ENCODE results near the gene SLC6A19.

Gene SLC6A19

GRCh38 chr5:1230551-1230950 is 29.2 kb downstream of the SLC6A19 start:
- Histone ChIP-seq H3K9me3 (ENCODE audit: insufficient read depth, low read length) (no peaks in the 10 kb centered on the region), H4K20me1 (ENCODE audit: low read depth, low read length) (no peaks in the 10 kb centered on the region), H2AFZ (ENCODE audit: low read depth, low read length, severe bottlenecking) (no peak overlapping the region), H3K9me2 (replicated peaks; ENCODE audit: insufficient read depth, low read length) (no peaks in the 10 kb centered on the region), H3K36me3 (ENCODE audit: low read length) (no peaks in the 10 kb centered on the region), H3K79me2 (ENCODE audit: insufficient read depth, low read length) (no peaks in the 10 kb centered on the region), H3K4me3 (ENCODE audit: insufficient read depth, low read length, poor library complexity, severe bottlenecking) (no peak overlapping the region), H3K9ac (ENCODE audit: low read length) (no peak overlapping the region), H3K4me2 (ENCODE audit: low read depth, low read length, poor library complexity, severe bottlenecking) (no peak overlapping the region), H3F3A (ENCODE audit: insufficient read depth) (no peaks in the 10 kb centered on the region), H3K27me3 (ENCODE audit: low read length) (no peaks in the 10 kb centered on the region), H3K27ac (ENCODE audit: low read depth, low read length) (no peak overlapping the region)
- TF ChIP-seq CTCF (IDR thresholded peaks at IDR 0.05; ENCODE audit: insufficient read depth, low read length, poor library complexity, severe bottlenecking) (no peak), EZH2phosphoT487 (conservative IDR thresholded peaks at IDR 0.05; ENCODE audit: low read length) (no peak)

- H3K4me2 ChIP-seq (ENCODE audit: low read depth, low read length, poor library complexity, severe bottlenecking) = no peak overlapping the region
- H3K27ac ChIP-seq (ENCODE audit: low read depth, low read length) = no peak overlapping the region
- no peaks in the 10 kb centered on the region for H3K79me2 ChIP-seq (ENCODE audit: insufficient read depth, low read length)
- H3K9ac ChIP-seq (ENCODE audit: low read length) = no peak overlapping the region
- H3K4me3 ChIP-seq (ENCODE audit: insufficient read depth, low read length, poor library complexity, severe bottlenecking) = no peak overlapping the region
- H3K36me3 ChIP-seq (ENCODE audit: low read length) = no peaks in the 10 kb centered on the region
- TF ChIP-seq CTCF (IDR thresholded peaks at IDR 0.05; ENCODE audit: insufficient read depth, low read length, poor library complexity, severe bottlenecking) = no peak
- TF ChIP-seq EZH2phosphoT487 (conservative IDR thresholded peaks at IDR 0.05; ENCODE audit: low read length) = no peak
- no peaks in the 10 kb centered on the region for H3K9me3 ChIP-seq (ENCODE audit: insufficient read depth, low read length)
- H2AFZ ChIP-seq (ENCODE audit: low read depth, low read length, severe bottlenecking) = no peak overlapping the region
- no peaks in the 10 kb centered on the region for H3K9me2 ChIP-seq (replicated peaks; ENCODE audit: insufficient read depth, low read length)
- no peaks in the 10 kb centered on the region for H4K20me1 ChIP-seq (ENCODE audit: low read depth, low read length)
- H3F3A ChIP-seq (ENCODE audit: insufficient read depth) = no peaks in the 10 kb centered on the region
- no peaks in the 10 kb centered on the region for H3K27me3 ChIP-seq (ENCODE audit: low read length)
Measured at GRCh38 chr5:1231354-1231905, 30.0 kb downstream of the SLC6A19 start.

- H3K27me3 ChIP-seq (ENCODE audit: low read length) = no peaks in the 10 kb centered on the region
- no peak overlapping the region for H3K4me2 ChIP-seq (ENCODE audit: low read depth, low read length, poor library complexity, severe bottlenecking)
- H3K9ac ChIP-seq (ENCODE audit: low read length) = no peak overlapping the region
- H3K79me2 ChIP-seq (ENCODE audit: insufficient read depth, low read length) = no peaks in the 10 kb centered on the region
- no peaks in the 10 kb centered on the region for H4K20me1 ChIP-seq (ENCODE audit: low read depth, low read length)
- H3K9me3 ChIP-seq (ENCODE audit: insufficient read depth, low read length) = no peaks in the 10 kb centered on the region
- no peaks in the 10 kb centered on the region for H3K36me3 ChIP-seq (ENCODE audit: low read length)
- H3K9me2 ChIP-seq (replicated peaks; ENCODE audit: insufficient read depth, low read length) = no peaks in the 10 kb centered on the region
- no peaks in the 10 kb centered on the region for H3F3A ChIP-seq (ENCODE audit: insufficient read depth)
- no peak overlapping the region for H3K27ac ChIP-seq (ENCODE audit: low read depth, low read length)
- H2AFZ ChIP-seq (ENCODE audit: low read depth, low read length, severe bottlenecking) = no peak overlapping the region
- TF ChIP-seq CTCF (IDR thresholded peaks at IDR 0.05; ENCODE audit: insufficient read depth, low read length, poor library complexity, severe bottlenecking) (no peak), EZH2phosphoT487 (conservative IDR thresholded peaks at IDR 0.05; ENCODE audit: low read length) (no peak)
- H3K4me3 ChIP-seq (ENCODE audit: insufficient read depth, low read length, poor library complexity, severe bottlenecking) = no peak overlapping the region
Measured at GRCh38 chr5:1232780-1233179, 31.4 kb downstream of the SLC6A19 start.

Measured in SU-DHL-6 (cell line).